DLD1 (cell line): ENCODE data around the gene ACTRT3.
"Not testable (repeated sequence)": the region's sequence is repeated elsewhere in the genome, so short reads cannot be mapped to it uniquely, and the experiment has no call there.

Experiments
- in situ Hi-C: cut with HindIII; loops from 2 replicates; pipeline ENCODE4 v1.10.0; 2017; ENCODE audit warnings: low sequenced_read_pairs

Gene ACTRT3

DNA sequence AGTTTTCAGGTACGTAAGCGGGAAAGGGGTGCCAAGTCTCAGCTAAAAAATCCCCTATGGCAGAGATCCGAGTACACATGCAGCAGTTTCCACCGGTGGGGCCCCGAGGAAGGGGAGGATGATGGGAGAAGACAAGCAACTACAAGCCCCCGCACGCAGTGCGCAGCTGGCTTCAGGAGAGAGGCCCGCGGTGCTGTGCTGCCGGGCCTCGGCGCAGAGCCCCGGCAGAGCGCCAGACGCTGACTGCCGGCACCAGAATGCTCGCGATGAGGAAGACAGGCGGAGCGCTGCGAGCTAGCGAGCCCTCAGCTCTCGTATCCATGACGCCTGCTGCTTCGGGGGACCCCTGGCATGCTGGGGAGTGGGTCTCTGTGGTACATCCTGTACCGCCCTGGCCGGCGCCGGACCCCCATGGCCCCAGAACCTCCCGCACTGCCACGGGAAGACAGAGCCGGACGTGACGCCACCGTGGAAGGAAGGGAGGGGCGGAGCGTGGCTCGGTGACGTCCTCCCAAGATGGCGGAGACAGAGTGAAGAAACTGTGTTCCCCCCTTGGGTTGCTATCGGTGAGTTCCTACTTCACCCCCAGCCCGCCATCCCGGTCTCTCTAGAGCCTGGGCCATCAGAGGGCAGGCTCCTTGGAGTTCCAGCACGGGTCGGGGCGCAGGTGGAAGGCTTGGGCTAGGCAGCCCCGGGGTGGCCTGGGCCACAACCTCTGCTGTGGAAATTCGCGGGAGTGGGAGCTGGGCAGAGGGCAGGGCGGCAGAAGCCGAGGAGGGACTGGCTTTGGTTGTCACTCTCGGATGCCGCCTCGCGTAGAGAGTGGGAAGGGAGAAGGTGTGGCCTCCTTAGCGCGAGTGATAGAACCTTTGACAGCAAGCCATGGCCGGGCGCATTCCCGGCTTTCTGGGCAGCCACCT lies 3.8 kb upstream of the ACTRT3 start, which contains the start of gene MYNN:
TSS of gene MYNN (plus strand) at position 500 of the 920 bp plus-strand sequence. CDS start 900 bp downstream, outside the sequence.
- in situ Hi-C loops: no loop called here

DNA sequence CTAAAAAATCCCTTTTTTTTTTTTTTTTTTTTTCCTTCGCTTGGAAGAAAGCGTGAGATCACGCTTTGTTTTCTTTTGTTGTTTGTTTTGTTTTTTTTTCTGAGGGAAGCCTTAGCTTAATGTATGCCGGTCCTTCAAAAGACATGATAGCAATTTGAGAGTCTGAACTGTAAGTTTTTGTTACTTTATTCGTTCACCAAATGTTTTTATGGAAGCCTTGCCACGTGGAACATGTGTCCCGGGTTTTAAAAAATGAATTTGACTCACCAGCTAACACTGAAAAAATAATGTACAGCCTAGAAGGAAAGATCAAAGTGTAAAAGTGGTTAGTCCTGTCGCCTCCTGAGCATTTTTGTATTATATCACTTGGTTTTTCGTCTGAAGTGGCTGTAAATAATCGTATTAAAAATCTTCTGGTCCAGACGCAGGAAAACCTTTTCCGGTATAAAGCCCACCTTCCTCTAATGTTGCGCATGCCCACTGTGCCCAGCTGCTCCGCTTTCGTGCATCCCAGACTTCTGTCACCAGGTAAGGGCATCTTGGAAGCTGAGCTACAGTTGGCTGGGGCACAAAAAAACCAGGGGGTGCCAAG lies 3.0 kb upstream of the ACTRT3 start:
- in situ Hi-C loops: no loop called here

DNA sequence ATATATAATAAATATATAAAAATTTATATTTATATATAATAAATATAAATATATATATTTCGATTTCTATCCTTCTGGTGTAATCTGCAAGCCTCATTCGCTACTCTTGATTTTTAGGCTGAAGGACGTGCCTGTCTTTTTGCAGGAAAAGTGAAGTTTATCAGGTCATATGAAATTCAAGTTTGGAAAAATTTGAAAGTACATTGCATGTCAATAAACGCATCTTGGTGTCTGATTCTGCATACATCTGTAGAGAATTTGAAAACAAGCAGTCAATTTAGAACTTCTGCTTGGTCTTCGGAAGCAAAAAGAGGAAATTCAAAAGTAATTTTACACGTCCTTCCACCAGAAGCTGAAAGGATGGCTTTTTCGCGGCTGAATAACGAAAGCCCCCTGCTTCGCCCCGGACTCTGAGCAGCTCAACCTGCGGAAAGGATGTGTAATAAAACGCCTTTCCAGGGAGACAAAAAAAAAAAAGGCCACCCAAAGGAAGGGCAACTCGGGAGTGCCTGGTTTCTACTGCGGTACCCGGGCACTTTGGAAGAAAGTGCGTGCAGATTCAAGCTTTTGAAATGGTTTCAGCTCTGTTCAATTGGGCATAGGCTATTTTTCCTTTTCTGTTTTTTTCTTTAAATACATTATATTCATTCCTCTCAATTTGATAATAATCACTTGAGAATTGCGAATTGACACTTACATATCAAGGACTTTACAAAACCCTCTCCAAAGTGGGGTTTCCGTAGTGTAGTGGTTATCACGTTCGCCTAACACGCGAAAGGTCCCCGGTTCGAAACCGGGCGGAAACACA lies 2.3 kb upstream of the ACTRT3 start:
- in situ Hi-C loops: no loop called here

DNA sequence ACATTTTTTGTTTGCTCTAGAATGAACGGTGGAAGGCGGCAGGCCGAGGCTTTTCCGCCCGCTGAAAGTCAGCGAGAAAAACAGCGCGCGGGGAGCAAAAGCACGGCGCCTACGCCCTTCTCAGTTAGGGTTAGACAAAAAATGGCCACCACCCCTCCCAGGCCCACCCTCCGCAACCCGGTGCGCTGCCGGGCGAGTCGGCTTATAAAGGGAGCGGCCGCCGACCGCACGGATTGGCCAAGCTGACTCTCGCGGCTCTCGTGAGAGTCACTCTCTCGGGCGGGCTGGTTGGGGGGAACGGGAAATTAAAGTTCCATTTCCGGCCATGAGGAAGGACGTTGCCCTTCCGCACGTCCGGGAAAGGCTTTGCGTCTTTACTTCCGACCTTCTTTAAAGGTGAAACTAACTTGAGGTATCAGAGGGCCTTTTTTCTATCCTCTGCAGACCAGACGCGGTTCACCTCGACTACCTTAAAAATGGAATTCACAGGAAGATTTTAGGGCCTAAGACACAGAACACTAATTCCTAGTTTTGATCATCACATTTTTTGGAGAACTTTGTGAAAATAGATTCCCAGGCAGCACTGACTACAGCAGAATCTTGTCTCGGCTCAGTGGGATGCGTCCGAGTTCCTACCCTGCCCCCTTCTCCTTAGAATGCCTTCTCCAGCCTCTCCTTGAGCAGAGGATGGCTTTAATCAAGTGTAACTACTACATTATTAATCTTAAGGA lies 4.3 kb downstream of the ACTRT3 start, which contains the start of gene TERC:
TSS of gene TERC (minus strand) at position 179 of the 731 bp plus-strand sequence.
- in situ Hi-C loops: no loop called here

DNA sequence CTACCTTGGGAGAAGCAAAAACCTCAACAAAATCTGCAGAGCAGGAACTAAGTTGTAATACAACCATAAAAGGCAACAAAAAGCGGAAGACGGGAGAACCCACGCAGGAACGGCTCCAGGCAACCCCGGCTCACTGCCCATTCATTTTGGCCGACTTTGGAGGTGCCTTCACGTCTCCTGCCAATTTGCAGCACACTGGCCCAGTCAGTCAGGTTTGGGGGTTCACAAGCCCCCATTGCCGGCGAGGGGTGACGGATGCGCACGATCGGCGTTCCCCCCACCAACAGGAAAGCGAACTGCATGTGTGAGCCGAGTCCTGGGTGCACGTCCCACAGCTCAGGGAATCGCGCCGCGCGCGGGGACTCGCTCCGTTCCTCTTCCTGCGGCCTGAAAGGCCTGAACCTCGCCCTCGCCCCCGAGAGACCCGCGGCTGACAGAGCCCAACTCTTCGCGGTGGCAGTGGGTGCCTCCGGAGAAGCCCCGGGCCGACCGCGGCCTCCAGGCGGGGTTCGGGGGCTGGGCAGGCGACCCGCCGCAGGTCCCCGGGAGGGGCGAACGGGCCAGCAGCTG lies 5.0 kb downstream of the ACTRT3 start:
- in situ Hi-C loops: no loop called here

DNA sequence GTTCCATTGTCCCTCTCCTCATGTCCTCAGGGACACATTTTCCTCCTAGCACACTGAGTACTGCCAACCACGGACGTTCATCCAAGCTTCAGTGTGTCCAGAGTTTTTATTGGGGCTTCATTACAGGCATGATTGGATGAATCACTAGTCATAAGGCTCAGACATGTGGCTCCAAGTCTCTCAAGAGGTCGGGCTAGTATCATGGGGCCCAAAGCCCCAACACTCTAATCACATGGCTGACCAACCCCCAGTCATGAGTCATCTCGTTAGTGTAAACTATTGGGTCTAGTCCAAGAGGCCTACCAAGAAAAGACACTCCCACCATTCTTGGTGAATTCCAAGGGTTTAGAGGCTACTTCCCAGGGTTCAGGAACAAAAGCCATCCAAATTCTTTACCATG lies 8.9 kb downstream of the ACTRT3 start:
- in situ Hi-C loops: no loop called here

DNA sequence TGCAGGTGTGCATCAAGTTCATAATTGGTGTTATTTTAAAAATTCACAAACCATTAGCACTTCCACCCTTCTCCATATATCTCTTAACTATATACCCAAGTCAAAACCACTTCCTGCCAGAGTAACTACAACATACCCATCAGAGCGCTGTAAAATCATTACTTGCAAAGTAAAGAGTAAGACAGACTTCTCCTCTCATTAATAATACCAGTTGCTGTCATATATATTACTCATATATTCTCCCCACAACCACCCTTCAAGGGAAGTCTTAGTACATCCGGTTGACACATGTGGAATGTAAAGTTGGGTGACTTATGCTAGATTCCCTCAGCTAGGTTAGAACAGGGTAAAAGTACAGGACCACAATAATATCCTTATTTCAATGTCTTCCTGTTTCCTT lies 10.1 kb downstream of the ACTRT3 start:
- in situ Hi-C loops: no loop called here

DNA sequence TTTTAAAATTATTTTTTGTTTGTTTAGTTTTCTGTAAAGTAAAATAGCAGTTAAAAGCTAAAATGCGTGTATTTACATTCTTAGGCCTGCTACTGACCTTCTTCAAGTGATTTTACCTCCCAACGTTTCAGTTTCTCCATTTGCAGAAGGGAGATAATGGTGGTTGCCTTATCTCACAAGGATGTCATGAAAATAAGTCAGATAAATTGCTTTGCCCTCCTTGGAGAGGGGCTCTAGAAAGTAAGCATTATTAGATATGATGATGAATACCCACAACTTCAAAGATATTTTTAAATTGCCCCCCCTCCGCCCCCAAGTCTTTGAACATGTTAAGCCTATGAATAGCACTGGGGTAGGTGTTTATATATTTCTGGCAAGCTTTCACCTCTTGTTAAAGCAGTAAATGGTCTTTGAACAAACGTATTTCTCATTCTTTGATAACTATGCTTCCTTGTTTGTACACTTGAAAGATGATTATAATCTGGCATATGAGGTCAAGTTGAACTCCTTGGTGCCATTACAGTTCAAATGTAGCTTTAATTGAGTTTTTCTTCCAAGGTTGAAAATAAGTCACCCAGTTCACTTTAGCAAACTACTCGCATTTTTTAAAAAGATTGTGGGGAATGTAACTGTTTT lies 10.9 kb downstream of the ACTRT3 start:
- in situ Hi-C loops: no loop called here

DNA sequence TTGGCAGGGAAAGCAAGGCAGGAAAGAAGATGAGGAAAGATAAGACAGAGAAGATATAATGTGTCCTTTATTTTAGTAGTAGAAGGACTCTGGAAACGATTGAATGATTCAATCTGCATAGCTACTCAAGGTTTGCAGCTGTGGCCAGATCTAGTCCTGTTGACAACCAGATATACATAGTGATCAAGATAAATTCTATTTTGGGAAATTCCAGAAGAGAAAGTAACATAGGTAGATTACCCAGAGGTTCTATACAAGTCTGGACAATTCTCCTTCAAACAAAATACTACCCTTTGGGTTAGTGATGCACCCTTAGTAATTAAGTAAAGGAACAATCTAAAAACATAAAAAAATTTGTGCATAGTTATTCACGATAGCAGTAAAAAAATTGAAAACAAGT lies 13.9 kb downstream of the ACTRT3 start:
- in situ Hi-C loops: no loop called here

DNA sequence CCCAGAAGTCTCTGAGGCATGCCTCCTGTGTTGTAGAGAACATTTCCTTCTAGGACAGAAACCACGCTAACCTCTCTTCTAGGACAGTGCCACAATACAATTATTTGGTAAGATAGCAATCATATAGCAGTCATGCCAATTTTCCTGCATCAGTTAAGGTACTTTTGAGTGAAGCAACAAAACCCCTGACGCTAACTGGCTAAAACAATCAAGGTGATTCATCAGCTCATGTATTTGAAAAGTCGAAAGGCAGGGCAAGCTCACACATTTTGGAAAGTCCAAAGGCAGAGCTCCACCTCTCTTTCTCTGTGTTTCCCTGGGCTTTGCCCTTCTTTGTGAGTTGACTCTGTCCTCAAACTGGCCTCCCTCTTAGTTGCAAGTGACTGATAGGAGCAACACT lies 14.7 kb downstream of the ACTRT3 start:
- in situ Hi-C loops: no loop called here

DNA sequence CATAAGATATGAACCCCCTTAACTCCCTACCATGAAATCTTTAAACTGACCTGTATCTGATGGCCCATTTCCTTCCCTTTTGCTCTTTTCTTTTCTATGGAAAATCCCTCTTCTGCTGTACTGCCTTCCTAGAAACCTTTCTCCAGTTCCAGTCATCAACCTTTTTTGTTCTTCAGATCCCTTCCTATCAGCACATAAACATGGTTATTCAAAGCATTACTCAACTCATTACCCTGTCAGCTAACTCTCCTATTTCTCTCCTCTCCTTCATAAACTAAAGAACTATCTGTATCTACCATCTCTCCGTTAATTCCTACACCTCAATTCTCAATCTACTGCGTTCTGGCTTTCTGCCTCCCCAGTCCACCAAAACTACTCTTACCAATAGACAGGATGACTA lies 17.5 kb downstream of the ACTRT3 start:
- in situ Hi-C loops: no loop called here

DNA sequence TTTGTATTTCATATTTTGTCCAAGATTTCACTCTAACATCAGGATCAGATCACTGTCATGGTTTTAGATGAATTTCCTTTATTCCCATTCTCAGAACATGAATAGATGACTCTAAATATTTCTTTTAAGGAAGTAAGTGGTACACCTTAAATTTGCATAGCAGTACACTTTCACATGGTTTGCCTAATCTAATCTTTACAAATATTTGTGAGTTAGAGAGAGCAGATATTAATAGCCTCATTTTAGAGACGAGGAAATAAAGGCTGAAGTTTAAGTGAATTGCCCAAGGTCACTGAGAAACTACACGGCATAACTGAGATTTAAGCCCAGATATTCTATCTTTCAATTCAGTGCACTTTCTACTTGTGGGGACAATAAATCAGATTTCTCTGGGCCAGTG lies 18.7 kb downstream of the ACTRT3 start:
- in situ Hi-C loops: no loop called here

DNA sequence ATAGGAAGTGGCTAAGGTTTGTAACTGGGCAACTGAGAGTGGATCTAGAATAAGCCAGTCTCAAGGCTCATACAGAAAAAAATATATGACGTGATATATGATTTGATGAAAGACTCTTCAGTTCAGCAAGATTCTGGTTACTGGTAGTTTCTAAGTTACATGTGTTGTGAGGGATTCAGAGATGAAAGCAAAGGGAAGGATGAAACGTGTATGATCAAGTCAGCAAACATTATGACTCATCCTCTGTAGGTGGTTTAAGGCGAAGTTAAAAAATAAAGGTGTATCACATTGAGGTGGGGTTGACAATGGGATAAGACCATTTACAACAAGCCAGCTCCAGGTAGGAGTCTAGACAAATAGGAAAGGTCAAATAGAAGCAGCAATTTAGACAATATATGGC lies 20.7 kb downstream of the ACTRT3 start:
- in situ Hi-C loops: no loop called here

DNA sequence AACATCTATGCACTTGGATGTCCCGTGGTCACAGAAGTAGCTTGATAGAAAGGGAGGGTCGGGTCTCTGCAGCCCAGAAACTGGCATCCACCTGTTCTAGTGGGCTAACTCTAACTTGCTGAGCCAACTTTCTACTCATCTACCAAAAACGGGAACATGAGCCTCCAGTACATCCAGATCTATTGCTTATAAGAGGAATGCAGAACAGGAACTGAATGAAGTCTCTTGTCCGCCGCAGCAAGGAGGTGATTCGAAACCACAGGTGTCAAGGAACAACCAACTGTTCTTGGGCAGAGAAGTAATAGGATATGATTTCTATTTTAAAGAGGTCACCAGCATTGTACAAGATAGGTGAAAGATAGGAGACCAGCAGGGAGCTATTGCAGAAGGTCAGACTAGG lies 22.4 kb downstream of the ACTRT3 start:
- in situ Hi-C loops: no loop called here

DNA sequence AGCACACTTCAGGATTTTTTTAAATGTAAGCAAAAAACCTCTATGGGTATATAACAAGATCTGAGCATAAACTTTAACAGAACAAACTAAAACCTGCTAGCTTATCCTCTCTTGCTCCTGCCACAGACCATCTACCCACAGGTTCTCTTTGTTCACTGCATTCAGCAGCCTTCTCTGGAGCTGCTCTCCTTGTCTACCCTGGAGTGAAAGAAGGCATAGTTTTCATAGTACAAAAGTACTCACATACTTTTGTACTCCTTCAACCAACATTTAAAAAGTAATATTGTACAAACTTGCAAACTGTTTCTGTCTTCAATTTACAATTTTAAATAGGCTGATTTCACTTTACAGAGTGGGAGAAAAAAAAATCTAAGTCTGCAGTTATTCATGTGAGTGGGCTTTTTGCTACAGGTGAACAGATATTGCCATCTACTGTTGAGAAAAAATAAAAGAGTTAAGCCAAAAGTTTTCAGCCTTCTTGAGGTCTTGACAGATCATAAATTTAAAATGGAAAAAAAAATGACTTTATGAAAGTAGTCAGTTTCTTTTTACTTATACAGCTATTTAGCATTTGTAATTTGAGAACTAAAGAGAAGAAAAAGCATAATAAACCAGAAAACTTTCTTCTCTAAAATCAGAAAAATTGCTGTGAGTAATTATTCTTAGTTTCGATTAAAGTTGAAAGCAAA lies 24.9 kb downstream of the ACTRT3 start:
- in situ Hi-C loops: no loop called here

DNA sequence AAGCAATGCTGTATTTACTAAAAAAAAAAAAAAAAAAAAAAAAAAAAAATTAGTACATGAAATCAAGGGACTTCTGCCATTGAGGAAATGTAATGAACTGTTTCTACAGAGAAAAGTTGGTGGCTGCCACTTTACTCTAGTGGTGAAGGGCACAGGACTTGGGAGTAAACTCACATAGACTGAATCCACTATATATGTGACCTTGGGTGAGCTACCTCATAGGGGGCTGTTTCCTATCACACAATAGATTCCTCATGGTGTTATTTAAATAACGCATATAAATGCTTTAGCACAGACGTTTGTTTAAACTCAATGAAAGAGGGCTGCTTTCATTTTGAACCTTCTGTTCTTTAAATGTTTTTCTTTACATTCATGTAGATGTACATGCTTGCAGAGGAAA lies 30.3 kb downstream of the ACTRT3 start:
- in situ Hi-C loops: no loop called here

DNA sequence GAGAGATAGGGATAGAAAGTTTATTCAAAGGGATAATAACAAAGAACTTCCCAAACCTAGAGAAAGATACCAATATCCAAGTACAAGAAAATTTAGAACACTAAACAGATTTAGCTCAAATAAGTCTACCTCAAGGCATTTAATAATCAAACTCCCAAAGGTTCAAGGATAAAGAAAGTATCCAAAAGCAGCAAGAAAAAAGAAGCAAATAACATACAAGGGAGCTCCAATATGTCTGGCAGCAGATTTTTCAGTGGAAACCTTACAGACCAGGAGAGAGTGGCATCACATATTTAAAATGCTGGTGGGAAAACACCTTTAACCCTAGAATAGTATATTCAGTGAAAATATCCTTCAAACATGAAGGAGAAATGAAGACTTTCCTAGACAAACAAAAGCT lies 37.5 kb downstream of the ACTRT3 start:
- in situ Hi-C loops: not testable (repeated sequence)

DNA sequence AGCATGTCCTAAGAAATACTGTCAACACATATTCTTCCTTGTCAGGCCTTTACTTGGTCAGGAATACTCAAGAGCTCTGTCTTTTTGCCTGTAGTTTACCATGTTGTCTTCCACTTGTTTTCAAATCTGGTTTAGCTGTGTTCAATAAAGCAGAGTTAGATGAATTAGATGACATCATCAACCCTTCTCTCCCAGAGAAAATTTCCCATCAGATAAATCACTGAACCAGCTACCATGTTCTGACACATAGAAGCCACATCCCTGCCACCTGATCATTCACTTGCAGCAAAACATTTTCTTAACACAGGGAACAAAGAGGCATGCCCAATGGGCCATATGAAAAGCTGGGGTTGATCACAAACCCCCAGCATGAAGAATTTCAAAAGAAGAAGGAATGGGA lies 46.6 kb downstream of the ACTRT3 start:
- in situ Hi-C loops: no loop called here

DNA sequence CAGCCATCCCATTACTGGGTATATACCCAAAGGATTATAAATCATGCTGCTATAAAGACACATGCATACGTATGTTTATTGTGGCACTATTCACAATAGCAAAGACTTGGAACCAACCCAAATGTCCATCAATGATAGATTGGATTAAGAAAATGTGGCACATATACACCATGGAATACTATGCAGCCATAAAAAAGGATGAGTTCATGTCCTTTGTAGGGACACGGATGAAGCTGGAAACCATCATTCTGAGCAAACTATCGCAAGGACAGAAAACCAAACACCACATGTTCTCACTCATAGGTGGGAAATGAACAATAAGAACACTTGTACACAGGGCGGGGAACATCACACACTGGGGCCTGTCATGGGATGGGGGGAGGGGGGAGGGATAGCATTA lies 50.9 kb downstream of the ACTRT3 start:
- in situ Hi-C loops: not testable (repeated sequence)
